ENCODE measurements around the gene KIAA1549. TPM values are rescaled to one million over a fixed set of nuclear protein-coding genes. Genes with fewer than 3 reads are reported as not detected.

The KIAA1549 gene
- total RNA-seq, 3 donors from 2014 or later (not counting 1 experiment from before 2014, with no cell fraction given) = 0.08 to 0.09 (median 0.09) TPM

DNA sequence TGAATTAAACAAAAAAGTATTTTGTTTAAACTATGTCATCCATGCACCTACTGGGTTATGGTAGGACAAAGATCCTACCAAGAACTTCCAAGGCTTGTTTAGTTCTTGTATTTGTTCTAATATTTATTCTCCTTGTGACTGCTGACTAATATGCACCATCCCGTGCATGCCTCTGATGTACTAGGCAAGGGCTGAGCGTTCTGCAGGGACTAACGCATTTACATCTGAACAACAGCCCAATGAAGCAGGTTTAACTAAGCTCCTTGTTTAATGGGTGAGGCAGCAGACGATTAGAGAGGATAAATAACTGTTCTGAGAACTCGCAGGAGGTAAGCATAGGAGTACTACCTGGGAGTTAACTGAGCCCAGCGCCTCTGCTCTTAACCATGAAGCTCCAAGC lies 64.9 kb downstream of the KIAA1549 start:
- no peak for ATAC-seq
- TF ChIP-seq, protein P1, sequence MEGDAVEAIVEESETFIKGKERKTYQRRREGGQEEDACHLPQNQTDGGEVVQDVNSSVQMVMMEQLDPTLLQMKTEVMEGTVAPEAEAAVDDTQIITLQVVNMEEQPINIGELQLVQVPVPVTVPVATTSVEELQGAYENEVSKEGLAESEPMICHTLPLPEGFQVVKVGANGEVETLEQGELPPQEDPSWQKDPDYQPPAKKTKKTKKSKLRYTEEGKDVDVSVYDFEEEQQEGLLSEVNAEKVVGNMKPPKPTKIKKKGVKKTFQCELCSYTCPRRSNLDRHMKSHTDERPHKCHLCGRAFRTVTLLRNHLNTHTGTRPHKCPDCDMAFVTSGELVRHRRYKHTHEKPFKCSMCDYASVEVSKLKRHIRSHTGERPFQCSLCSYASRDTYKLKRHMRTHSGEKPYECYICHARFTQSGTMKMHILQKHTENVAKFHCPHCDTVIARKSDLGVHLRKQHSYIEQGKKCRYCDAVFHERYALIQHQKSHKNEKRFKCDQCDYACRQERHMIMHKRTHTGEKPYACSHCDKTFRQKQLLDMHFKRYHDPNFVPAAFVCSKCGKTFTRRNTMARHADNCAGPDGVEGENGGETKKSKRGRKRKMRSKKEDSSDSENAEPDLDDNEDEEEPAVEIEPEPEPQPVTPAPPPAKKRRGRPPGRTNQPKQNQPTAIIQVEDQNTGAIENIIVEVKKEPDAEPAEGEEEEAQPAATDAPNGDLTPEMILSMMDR (IDR thresholded peaks at IDR 0.05) = no peak
- H3K4me3 Mint-ChIP-seq = no peak overlapping the region

DNA sequence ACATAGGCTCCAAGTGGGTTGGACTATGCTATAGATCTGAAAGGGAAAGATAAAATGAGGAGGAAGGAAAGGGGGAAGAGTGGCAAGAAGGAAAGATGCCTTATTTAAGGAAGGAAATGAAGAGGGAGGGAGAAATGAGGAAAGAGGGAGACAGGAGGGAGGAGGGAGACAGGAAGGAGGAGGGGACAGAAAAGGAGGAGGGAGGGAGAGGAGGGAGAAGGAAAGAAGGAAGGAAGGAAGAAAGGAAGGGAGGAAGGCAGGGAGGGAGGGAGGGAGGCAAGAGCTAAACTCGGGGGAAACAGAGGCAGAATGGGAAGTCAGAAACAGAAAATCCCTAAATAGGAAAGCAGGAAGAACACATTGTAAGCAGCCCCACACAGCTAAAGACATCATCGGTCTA lies 67.4 kb downstream of the KIAA1549 start:
- TF ChIP-seq, protein P1 (IDR thresholded peaks at IDR 0.05) = no peak
- Mint-ChIP-seq H3K4me1 (no peaks in the 10 kb centered on the region), H3K4me3 (no peak overlapping the region), H3K27me3 (ENCODE audit: low read depth in 2 of 2) (peaks cover 15 to 33% of the 10 kb centered on the region in 2 donors), H3K36me3 (no peaks in the 10 kb centered on the region), H3K27ac (no peak overlapping the region), H3K9me3 (no peaks in the 10 kb centered on the region)
- intact Hi-C loops (cut with micrococcal nuclease) = loop anchor here (1.0 kb wide), 1 partner anchor 11 kb away; no protein-coding TSS in a partner anchor
- DNase-seq (no peak), ATAC-seq (no peak)
- Histone ChIP-seq H3K9me3 (ENCODE audit: control insufficient read depth, insufficient read depth, low read length) (no peaks in the 10 kb centered on the region), H3K27ac (ENCODE audit: low read length) (no peak overlapping the region), H3K4me3 (ENCODE audit: low read length) (no peak overlapping the region), H3K4me1 (ENCODE audit: control insufficient read depth, insufficient read depth, low read length) (no peaks in the 10 kb centered on the region), H3K36me3 (ENCODE audit: control insufficient read depth, insufficient read depth, low read length) (no peaks in the 10 kb centered on the region), H3K27me3 (ENCODE audit: control insufficient read depth, insufficient read depth, low read length) (no peaks in the 10 kb centered on the region)
- 63% methylated on average over 2 of the region's 2 CpGs for WGBS (ENCODE audit: insufficient coverage)

More for the DNA sequence above, 64.9 kb downstream of the KIAA1549 start:
- no peaks in the 10 kb centered on the region for H3K4me1 Mint-ChIP-seq
- peaks cover 15 to 30% of the 10 kb centered on the region in 2 donors for H3K27me3 Mint-ChIP-seq (ENCODE audit: low read depth in 2 of 2)
- 88% methylated on average over 6 of the region's 6 CpGs for WGBS (ENCODE audit: insufficient coverage)
- Histone ChIP-seq H3K4me1 (ENCODE audit: control insufficient read depth, insufficient read depth, low read length) (no peaks in the 10 kb centered on the region), H3K27me3 (ENCODE audit: control insufficient read depth, insufficient read depth, low read length) (no peaks in the 10 kb centered on the region), H3K9me3 (ENCODE audit: control insufficient read depth, insufficient read depth, low read length) (no peaks in the 10 kb centered on the region), H3K36me3 (ENCODE audit: control insufficient read depth, insufficient read depth, low read length) (no peaks in the 10 kb centered on the region), H3K27ac (ENCODE audit: low read length) (no peak overlapping the region), H3K4me3 (ENCODE audit: low read length) (no peak overlapping the region)
- intact Hi-C loops (cut with micrococcal nuclease) = no loop called here
- no peak for DNase-seq
- no peaks in the 10 kb centered on the region for H3K9me3 Mint-ChIP-seq
- no peaks in the 10 kb centered on the region for H3K36me3 Mint-ChIP-seq
- no peak overlapping the region for H3K27ac Mint-ChIP-seq

DNA sequence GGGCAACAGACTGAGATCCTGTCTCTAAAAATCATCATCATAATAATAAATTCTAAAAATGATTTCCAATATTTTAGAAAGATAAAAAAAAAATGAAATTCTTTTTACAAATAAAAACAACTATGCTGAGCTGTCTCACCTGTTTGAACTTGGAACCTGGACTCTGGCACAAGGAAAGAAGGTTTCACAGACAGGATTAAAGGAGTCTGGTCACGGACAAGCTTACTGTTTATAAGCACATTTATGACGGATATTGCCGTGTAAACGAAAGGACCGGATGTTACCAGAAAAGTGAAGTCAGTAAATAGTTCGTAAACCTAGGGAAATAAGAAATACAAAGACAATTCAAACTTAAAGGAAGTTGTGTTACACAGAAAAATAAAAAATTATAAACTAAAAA lies 70.2 kb downstream of the KIAA1549 start:
- Mint-ChIP-seq H3K9me3 (no peaks in the 10 kb centered on the region), H3K27ac (no peak overlapping the region), H3K27me3 (ENCODE audit: low read depth in 2 of 2) (peaks cover 17 to 43% of the 10 kb centered on the region in 2 donors), H3K4me3 (no peak overlapping the region), H3K4me1 (no peaks in the 10 kb centered on the region), H3K36me3 (no peaks in the 10 kb centered on the region)
- TF ChIP-seq, protein P1 (IDR thresholded peaks at IDR 0.05) = no peak
- H3K36me3 ChIP-seq (ENCODE audit: control insufficient read depth, insufficient read depth, low read length) = no peaks in the 10 kb centered on the region
- no peaks in the 10 kb centered on the region for H3K4me1 ChIP-seq (ENCODE audit: control insufficient read depth, insufficient read depth, low read length)
- no peak for DNase-seq
- H3K9me3 ChIP-seq (ENCODE audit: control insufficient read depth, insufficient read depth, low read length) = no peaks in the 10 kb centered on the region
- no peak for ATAC-seq
- no peak overlapping the region for H3K4me3 ChIP-seq (ENCODE audit: low read length)
- 93% methylated on average over 5 of the region's 6 CpGs for WGBS (ENCODE audit: insufficient coverage)
- intact Hi-C loops (cut with micrococcal nuclease) = no loop called here
- H3K27ac ChIP-seq (ENCODE audit: low read length) = no peak overlapping the region
- no peaks in the 10 kb centered on the region for H3K27me3 ChIP-seq (ENCODE audit: control insufficient read depth, insufficient read depth, low read length)

DNA sequence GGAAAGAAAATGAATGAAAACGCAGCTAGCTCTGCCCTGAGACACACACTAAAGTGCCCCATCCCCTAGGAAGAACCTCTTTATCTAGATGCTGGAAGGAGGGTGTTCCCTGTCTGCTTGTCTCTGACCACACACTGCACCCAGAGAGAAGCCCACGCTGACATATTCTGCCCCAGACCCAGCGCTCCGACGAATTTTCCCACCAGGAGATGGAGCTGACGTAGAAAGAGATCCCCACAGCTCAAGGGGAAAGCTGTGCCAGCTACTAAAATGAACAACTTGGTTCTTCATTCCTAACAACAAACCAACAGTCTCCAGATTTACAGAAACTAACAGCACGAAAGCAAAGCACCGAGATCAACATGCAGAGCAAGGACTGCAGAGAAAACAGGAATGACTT lies 73.3 kb downstream of the KIAA1549 start:
- DNase-seq (no peak), ATAC-seq (no peak)
- Histone ChIP-seq H3K27me3 (ENCODE audit: control insufficient read depth, insufficient read depth, low read length) (no peaks in the 10 kb centered on the region), H3K4me3 (ENCODE audit: low read length) (no peak overlapping the region), H3K36me3 (ENCODE audit: control insufficient read depth, insufficient read depth, low read length) (no peaks in the 10 kb centered on the region), H3K9me3 (ENCODE audit: control insufficient read depth, insufficient read depth, low read length) (no peaks in the 10 kb centered on the region), H3K4me1 (ENCODE audit: control insufficient read depth, insufficient read depth, low read length) (no peaks in the 10 kb centered on the region), H3K27ac (ENCODE audit: low read length) (no peak overlapping the region)
- no peak overlapping the region for H3K4me3 Mint-ChIP-seq
- intact Hi-C loops (cut with micrococcal nuclease) = no loop called here
- WGBS (ENCODE audit: insufficient coverage) = 92% methylated on average over 7 of the region's 8 CpGs
- H3K9me3 Mint-ChIP-seq = no peaks in the 10 kb centered on the region
- no peak overlapping the region for H3K27ac Mint-ChIP-seq
- no peaks in the 10 kb centered on the region for H3K36me3 Mint-ChIP-seq
- H3K4me1 Mint-ChIP-seq = no peaks in the 10 kb centered on the region
- peaks cover 16 to 32% of the 10 kb centered on the region in 2 donors for H3K27me3 Mint-ChIP-seq (ENCODE audit: low read depth in 2 of 2)
- TF ChIP-seq, protein P1 (IDR thresholded peaks at IDR 0.05) = no peak

All from natural killer cell (primary cell).